MM.1S (cell line): Measurements from ENCODE around the gene CHRNE.

Experiments used
- DNase-seq: peaks from one replicate; pipeline ENCODE4 v3.0.0-alpha.2; 2015
- H2AFZ ChIP-seq: fragments of 300-600 bp; sonication (generic); 2 replicates; pipeline ENCODE4 v1.6.0; 2016; ENCODE audit warnings: antibody characterized with exemption, low read length
- H3F3A ChIP-seq: fragments of 300-600 bp; sonication (generic); 2 replicates; pipeline ENCODE4 v1.6.1; 2016; ENCODE audit warnings: mild to moderate bottlenecking, antibody characterized with exemption, low read length, moderate library complexity, mixed read lengths; ENCODE audit not compliant: insufficient read depth
- H3K27ac ChIP-seq: fragments of 300-600 bp; sonication (generic); 2 replicates; pipeline ENCODE4 v1.5.1; 2016; ENCODE audit warnings: mild to moderate bottlenecking, low read length
- H3K27me3 ChIP-seq: fragments of 300-600 bp; sonication (generic); replicated peaks from 2 replicates; pipeline ENCODE4 v1.6.0; 2016; ENCODE audit warnings: low read length; ENCODE audit not compliant: insufficient read depth
- H3K36me3 ChIP-seq: fragments of 300-600 bp; sonication (generic); replicated peaks from 2 replicates; pipeline ENCODE4 v1.6.1; 2016; ENCODE audit warnings: mild to moderate bottlenecking, low read length, mixed read lengths; ENCODE audit not compliant: insufficient read depth
- H3K4me1 ChIP-seq: fragments of 300-600 bp; sonication (generic); 2 replicates; pipeline ENCODE4 v1.6.1; 2016; ENCODE audit warnings: low read length, mixed read lengths
- H3K4me2 ChIP-seq: fragments of 300-600 bp; sonication (generic); 2 replicates; pipeline ENCODE4 v1.6.0; 2016; ENCODE audit warnings: low read depth, low read length
- H3K4me3 ChIP-seq: fragments of 300-600 bp; sonication (generic); 2 replicates; pipeline ENCODE4 v1.5.1; 2016; ENCODE audit warnings: low read length, mixed read lengths
- H3K79me2 ChIP-seq: fragments of 300-600 bp; sonication (generic); 2 replicates; pipeline ENCODE4 v1.6.1; 2016; ENCODE audit warnings: mixed run types, low read length, mixed read lengths
- H3K9ac ChIP-seq: fragments of 300-600 bp; sonication (generic); 2 replicates; pipeline ENCODE4 v1.6.1; 2016; ENCODE audit warnings: low read length, mixed read lengths
- H3K9me2 ChIP-seq: fragments of 300-600 bp; sonication (generic); replicated peaks from 2 replicates; pipeline ENCODE4 v1.6.1; 2016; ENCODE audit warnings: mild to moderate bottlenecking, low read length, mixed read lengths; ENCODE audit not compliant: insufficient read depth
- H3K9me3 ChIP-seq: fragments of 300-600 bp; sonication (generic); replicated peaks from 2 replicates; pipeline ENCODE4 v1.6.1; 2016; ENCODE audit warnings: mild to moderate bottlenecking, low read length, mixed read lengths; ENCODE audit not compliant: insufficient read depth
- H4K20me1 ChIP-seq: fragments of 300-600 bp; sonication (generic); 2 replicates; pipeline ENCODE4 v1.6.1; 2016; ENCODE audit warnings: mild to moderate bottlenecking, low read length, moderate library complexity, mixed read lengths; ENCODE audit not compliant: insufficient read depth
- EZH2 ChIP-seq: fragments of 300-600 bp; sonication (generic); optimal IDR thresholded peaks from 2 replicates; pipeline ENCODE3; 2017; ENCODE audit warnings: low read depth, mild to moderate bottlenecking, antibody characterized with exemption, low read length, mixed read lengths
- EZH2phosphoT487 ChIP-seq: fragments of 300-600 bp; sonication (generic); IDR thresholded peaks from 2 replicates; pipeline ENCODE4 v1.6.1; 2018; ENCODE audit warnings: antibody characterized with exemption, low read length
- TF ChIP-seq, protein P1 (sequence below): fragments of 300-600 bp; sonication (generic); IDR thresholded peaks from 2 replicates; pipeline ENCODE4 v1.5.1; 2016; ENCODE audit warnings: antibody characterized with exemption, low read length, mixed read lengths

Gene CHRNE

DNA sequence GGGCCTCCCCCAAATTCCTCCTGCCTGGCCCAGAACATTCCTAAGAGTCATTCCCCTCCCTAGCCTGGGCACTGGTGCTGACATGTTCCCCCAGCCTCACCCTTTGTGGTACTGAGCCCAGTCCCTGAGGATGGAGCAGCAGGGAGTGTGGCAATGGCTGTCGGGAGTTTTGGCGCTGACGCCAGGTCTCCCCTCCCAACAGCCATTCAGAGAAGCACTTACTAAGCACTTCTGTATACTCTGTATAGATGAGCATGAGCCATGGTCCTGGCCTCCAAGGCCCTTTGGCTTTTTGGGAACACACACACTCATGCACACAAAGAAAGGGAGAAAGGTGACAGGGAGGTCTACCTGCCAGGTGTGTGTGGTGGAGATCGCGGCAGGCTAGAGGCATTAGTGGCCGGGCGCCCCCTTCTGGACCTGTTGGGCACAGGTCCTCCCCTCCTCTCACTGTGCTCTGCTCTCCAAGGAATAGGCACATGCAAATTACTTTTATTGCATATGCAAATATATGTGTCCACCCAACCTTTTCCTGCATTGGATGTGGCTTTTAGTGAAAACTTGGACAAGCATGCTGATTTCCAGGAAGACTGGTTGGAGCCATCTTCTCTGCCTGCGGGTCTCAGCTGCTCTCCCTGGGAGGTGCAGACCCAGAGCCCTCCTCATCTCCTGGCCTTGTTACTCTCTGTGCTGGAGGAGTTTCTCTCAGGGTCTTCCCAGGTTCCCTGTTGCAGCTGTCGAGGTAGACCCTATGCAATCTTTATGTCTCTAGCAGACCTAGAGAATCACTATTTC, 20.9 kb downstream of the CHRNE start:
- no peak overlapping the region for H3K27ac ChIP-seq
- H3K79me2 ChIP-seq: no peaks in the 10 kb centered on the region
- no peaks in the 10 kb centered on the region for H3K27me3 ChIP-seq
- H3K9me2 ChIP-seq: no peaks in the 10 kb centered on the region
- no peak overlapping the region for H3K4me2 ChIP-seq
- H3K36me3 ChIP-seq: no peaks in the 10 kb centered on the region
- H3K9ac ChIP-seq: no peak overlapping the region
- H3F3A ChIP-seq: no peaks in the 10 kb centered on the region
- no peak overlapping the region for H3K4me3 ChIP-seq
- H2AFZ ChIP-seq: no peak overlapping the region
- no peaks in the 10 kb centered on the region for H4K20me1 ChIP-seq
- TF ChIP-seq, protein P1, sequence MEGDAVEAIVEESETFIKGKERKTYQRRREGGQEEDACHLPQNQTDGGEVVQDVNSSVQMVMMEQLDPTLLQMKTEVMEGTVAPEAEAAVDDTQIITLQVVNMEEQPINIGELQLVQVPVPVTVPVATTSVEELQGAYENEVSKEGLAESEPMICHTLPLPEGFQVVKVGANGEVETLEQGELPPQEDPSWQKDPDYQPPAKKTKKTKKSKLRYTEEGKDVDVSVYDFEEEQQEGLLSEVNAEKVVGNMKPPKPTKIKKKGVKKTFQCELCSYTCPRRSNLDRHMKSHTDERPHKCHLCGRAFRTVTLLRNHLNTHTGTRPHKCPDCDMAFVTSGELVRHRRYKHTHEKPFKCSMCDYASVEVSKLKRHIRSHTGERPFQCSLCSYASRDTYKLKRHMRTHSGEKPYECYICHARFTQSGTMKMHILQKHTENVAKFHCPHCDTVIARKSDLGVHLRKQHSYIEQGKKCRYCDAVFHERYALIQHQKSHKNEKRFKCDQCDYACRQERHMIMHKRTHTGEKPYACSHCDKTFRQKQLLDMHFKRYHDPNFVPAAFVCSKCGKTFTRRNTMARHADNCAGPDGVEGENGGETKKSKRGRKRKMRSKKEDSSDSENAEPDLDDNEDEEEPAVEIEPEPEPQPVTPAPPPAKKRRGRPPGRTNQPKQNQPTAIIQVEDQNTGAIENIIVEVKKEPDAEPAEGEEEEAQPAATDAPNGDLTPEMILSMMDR: peak; percentile 86
- TF ChIP-seq EZH2phosphoT487 (no peak), EZH2 (no peak)
- peak; percentile 59 for DNase-seq
- H3K4me1 ChIP-seq: no peaks in the 10 kb centered on the region
- H3K9me3 ChIP-seq: no peaks in the 10 kb centered on the region

DNA sequence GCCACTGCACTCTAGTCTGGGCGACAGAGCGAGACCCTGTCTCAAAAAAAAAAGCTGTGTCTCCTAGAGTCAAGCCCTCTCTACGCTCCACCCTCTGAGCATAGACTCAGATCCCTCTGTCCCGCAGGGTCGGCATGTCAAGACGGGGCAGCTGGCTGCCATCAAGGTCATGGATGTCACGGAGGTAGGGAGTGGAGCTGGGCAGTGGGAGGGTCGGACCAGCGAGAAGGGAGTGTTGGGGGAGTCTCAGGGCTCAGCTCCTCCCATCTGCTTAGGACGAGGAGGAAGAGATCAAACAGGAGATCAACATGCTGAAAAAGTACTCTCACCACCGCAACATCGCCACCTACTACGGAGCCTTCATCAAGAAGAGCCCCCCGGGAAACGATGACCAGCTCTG, 22.0 kb downstream of the CHRNE start:
- TF ChIP-seq EZH2phosphoT487 (no peak), EZH2 (no peak)
- TF ChIP-seq, protein P1: no peak
- Histone ChIP-seq H4K20me1 (no peaks in the 10 kb centered on the region), H3K4me2 (no peak overlapping the region), H3K27me3 (no peaks in the 10 kb centered on the region), H2AFZ (no peak overlapping the region), H3K9me3 (no peaks in the 10 kb centered on the region), H3F3A (no peaks in the 10 kb centered on the region), H3K4me3 (no peak overlapping the region), H3K9ac (no peak overlapping the region), H3K4me1 (no peaks in the 10 kb centered on the region), H3K27ac (no peak overlapping the region), H3K9me2 (no peaks in the 10 kb centered on the region), H3K79me2 (no peaks in the 10 kb centered on the region), H3K36me3 (no peaks in the 10 kb centered on the region)
- DNase-seq: no peak

DNA sequence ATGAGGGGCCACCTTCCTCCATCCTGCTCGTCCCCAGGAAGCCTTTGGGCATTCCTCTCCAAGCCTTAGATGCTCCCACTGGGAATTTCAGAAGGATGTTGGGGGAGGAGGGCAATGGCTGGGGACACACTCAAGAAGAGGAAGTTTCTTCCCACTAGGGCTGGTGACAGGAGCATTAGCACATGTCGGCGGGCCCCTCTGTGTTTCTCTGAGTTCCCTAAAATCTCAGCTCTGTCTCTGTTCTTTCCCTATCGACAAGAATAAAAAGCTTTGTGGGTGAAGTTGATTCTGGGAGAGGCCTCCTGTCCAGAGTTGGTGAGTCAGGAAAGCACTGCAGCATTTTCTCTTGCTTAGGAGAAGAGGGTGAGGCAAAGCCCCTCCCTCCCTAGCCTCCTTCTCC, 23.3 kb downstream of the CHRNE start:
- H3K27ac ChIP-seq: no peak overlapping the region
- no peak overlapping the region for H3K4me2 ChIP-seq
- H3F3A ChIP-seq: no peaks in the 10 kb centered on the region
- no peak overlapping the region for H3K9ac ChIP-seq
- no peaks in the 10 kb centered on the region for H3K36me3 ChIP-seq
- no peaks in the 10 kb centered on the region for H3K4me1 ChIP-seq
- H4K20me1 ChIP-seq: no peaks in the 10 kb centered on the region
- H3K27me3 ChIP-seq: no peaks in the 10 kb centered on the region
- no peaks in the 10 kb centered on the region for H3K79me2 ChIP-seq
- DNase-seq: no peak
- no peak overlapping the region for H3K4me3 ChIP-seq
- TF ChIP-seq EZH2phosphoT487 (no peak), EZH2 (no peak)
- TF ChIP-seq, protein P1: no peak
- H3K9me2 ChIP-seq: no peaks in the 10 kb centered on the region
- H3K9me3 ChIP-seq: no peaks in the 10 kb centered on the region
- H2AFZ ChIP-seq: no peak overlapping the region
